GM13977 (cell line): Measurements from ENCODE around the gene ZFHX3.

Experiments used
- DNase-seq: peaks from one replicate; pipeline ENCODE4 v3.0.0; 2012; ENCODE audit warnings: low spot score
- CTCF ChIP-seq: IDR thresholded peaks from 2 replicates; pipeline ENCODE4 v1.5.1; 2012; ENCODE audit warnings: mild to moderate bottlenecking, control low read depth; ENCODE audit not compliant: insufficient read depth; ENCODE audit errors: extremely low read depth, missing control alignments
- in situ Hi-C: fragments of 300-500 bp; cut with MboI; formaldehyde crosslinking; loops from one replicate; pipeline ENCODE4 v1.12.0; 2022; ENCODE audit warnings: low sequenced_read_pairs, low pct_unique_long_range_greater_than_20kb, mixed read lengths, inconsistent platforms; ENCODE audit not compliant: unreplicated experiment

Gene ZFHX3

GRCh38 chr16:73047536-73048291 is at the start of gene ZFHX3:
Gene ZFHX3 (minus strand): TSS chr16:73048128. CDS start chr16:72960145, 87,983 bp downstream.
- in situ Hi-C loops, result no loop called here
- peak; percentile 58 for TF ChIP-seq CTCF
- DNase-seq, result peak; percentile 84

- in situ Hi-C loops, result no loop called here
- DNase-seq, result no peak
- TF ChIP-seq CTCF, result no peak
Measured at GRCh38 chr16:73096510-73096909, 48.6 kb upstream of the ZFHX3 start.

- TF ChIP-seq CTCF, result no peak
- in situ Hi-C loops, result no loop called here
- no peak for DNase-seq
Measured at GRCh38 chr16:73095885-73096421, 48.0 kb upstream of the ZFHX3 start.

GRCh38 chr16:73095142-73095820 is 47.4 kb upstream of the ZFHX3 start:
- DNase-seq, result no peak
- TF ChIP-seq CTCF, result no peak
- in situ Hi-C loops, result no loop called here

- in situ Hi-C loops, result no loop called here
- no peak for TF ChIP-seq CTCF
- DNase-seq, result no peak
Measured at GRCh38 chr16:73094371-73094770, 46.4 kb upstream of the ZFHX3 start.

- TF ChIP-seq CTCF, result no peak
- DNase-seq, result no peak
- in situ Hi-C loops, result no loop called here
Measured at GRCh38 chr16:73093146-73094144, 45.5 kb upstream of the ZFHX3 start.
